SK-N-SH (cell line): ENCODE results near the gene EML3. TPM values are rescaled to one million over a fixed set of nuclear protein-coding genes. Genes with fewer than 3 reads are reported as not detected.

Experiments used
- CTCF ChIA-PET: fragments of 300-600, 350-600 bp; formaldehyde crosslinking; extraction: SDS; loops from one replicate; lab custom pipeline; 2021; lab: Yijun Ruan, JAX
- POLR2A ChIA-PET: fragments of 350-600 bp; sonication (Branson Sonifier 250); formaldehyde crosslinking; extraction: SDS; loops from one replicate; lab custom pipeline; 2020; ENCODE audit warnings: antibody characterized with exemption, inconsistent platforms; lab: Yijun Ruan, JAX
- DNase-seq: peaks from one replicate; pipeline ENCODE4 v3.0.0; 2012
- H2AFZ ChIP-seq: fragments of 200-600 bp; sonication (generic); 2 replicates; pipeline ENCODE4 v1.8.1; 2016; ENCODE audit warnings: antibody characterized with exemption, mild to moderate bottlenecking, low read depth
- H3F3A ChIP-seq: fragments of 200-600 bp; sonication (generic); replicated peaks from 2 replicates; pipeline ENCODE3; 2016; ENCODE audit warnings: antibody characterized with exemption, mild to moderate bottlenecking; ENCODE audit not compliant: insufficient read depth
- H3K27ac ChIP-seq, 2 experiments: fragments of 200-500 bp in 1 of 2; fragments of 200-600 bp in 1 of 2; sonication (Bioruptor generic) in 1 of 2; sonication (generic), shearing (Covaris generic) in 1 of 2; 2 replicates each; pipeline versions ENCODE4 v1.5.1 to v1.6.1; 2014 to 2016; ENCODE audit warnings: low read depth in 2 of 2, inconsistent platforms in 1 of 2, low read length in 1 of 2, mild to moderate bottlenecking in 1 of 2, mixed read lengths in 1 of 2
- H3K27me3 ChIP-seq: fragments of 200-600 bp; sonication (generic), shearing (Covaris generic); 2 replicates; pipeline ENCODE4 v1.6.1; 2016; ENCODE audit warnings: mixed run types; ENCODE audit not compliant: insufficient read depth
- H3K36me3 ChIP-seq, 2 experiments: fragments of 200-500 bp in 1 of 2; fragments of 200-600 bp in 1 of 2; sonication (Bioruptor generic) in 1 of 2; sonication (generic) in 1 of 2; replicated peaks in 1 of 2; 2 replicates each; pipeline versions ENCODE3 to v1.5.1; 2014 to 2016; ENCODE audit warnings: low read length in 1 of 2, mild to moderate bottlenecking in 1 of 2; ENCODE audit not compliant: insufficient read depth in 2 of 2, control insufficient read depth in 1 of 2
- H3K4me1 ChIP-seq, 2 experiments: fragments of 200-500 bp in 1 of 2; fragments of 200-600 bp in 1 of 2; sonication (Bioruptor generic) in 1 of 2; sonication (generic), shearing (Covaris generic) in 1 of 2; 2 replicates each; pipeline versions ENCODE4 v1.5.1 to v1.6.1; 2014 to 2016; ENCODE audit warnings: low read depth in 1 of 2, low read length in 1 of 2, mixed run types in 1 of 2; ENCODE audit not compliant: insufficient read depth in 2 of 2, control insufficient read depth in 1 of 2
- H3K4me2 ChIP-seq: fragments of 200-600 bp; sonication (generic), shearing (Covaris generic); 2 replicates; pipeline ENCODE4 v1.6.1; 2017; ENCODE audit warnings: mixed run types
- H3K4me3 ChIP-seq, 2 experiments: fragments of 200-500 bp in 1 of 2; fragments of 200-600 bp in 1 of 2; sonication (Bioruptor generic) in 1 of 2; sonication (generic), shearing (Covaris generic) in 1 of 2; 2 replicates each; pipeline versions ENCODE4 v1.5.1 to v1.8.1; 2014 to 2016; ENCODE audit warnings: low read depth in 2 of 2, inconsistent platforms in 1 of 2, low read length in 1 of 2, mild to moderate bottlenecking in 1 of 2, mixed read lengths in 1 of 2, moderate library complexity in 1 of 2
- H3K79me2 ChIP-seq: fragments of 200-600 bp; sonication (generic); 2 replicates; pipeline ENCODE4 v1.8.1; 2017; ENCODE audit warnings: mild to moderate bottlenecking; ENCODE audit not compliant: insufficient read depth
- H3K9ac ChIP-seq: fragments of 200-600 bp; sonication (generic); 2 replicates; pipeline ENCODE4 v1.6.1; 2017; ENCODE audit warnings: mixed run types
- H3K9me2 ChIP-seq: fragments of 200-600 bp; sonication (generic); 2 replicates; pipeline ENCODE4 v1.6.1; 2017; ENCODE audit warnings: mixed run types
- H3K9me3 ChIP-seq: fragments of 200-600 bp; sonication (generic); 2 replicates; pipeline ENCODE4 v1.6.1; 2017; ENCODE audit warnings: mixed run types, mild to moderate bottlenecking, moderate library complexity
- H4K20me1 ChIP-seq: fragments of 200-600 bp; sonication (generic); 2 replicates; pipeline ENCODE4 v1.6.1; 2017; ENCODE audit warnings: mild to moderate bottlenecking, mixed run types; ENCODE audit not compliant: insufficient read depth
- CHD2 ChIP-seq: fragments of 150-350 bp; IDR thresholded peaks from 2 replicates; pipeline ENCODE4 v1.6.1; 2018; ENCODE audit warnings: low read length; ENCODE audit not compliant: partially characterized antibody
- ELF1 ChIP-seq: IDR thresholded peaks from 2 replicates; pipeline ENCODE4 v1.4.0; 2012
- EP300 ChIP-seq, 2 experiments: IDR thresholded peaks; 2 replicates each; pipeline versions ENCODE4 v1.4.0 to v1.6.1; 2012; ENCODE audit warnings: borderline replicate concordance in 1 of 2, low read depth in 1 of 2, low read length in 1 of 2
- IRF3 ChIP-seq: fragments of 150-350 bp; IDR thresholded peaks from 2 replicates; pipeline ENCODE4 v1.6.1; 2016; ENCODE audit warnings: mild to moderate bottlenecking, low read depth, low read length
- MAX ChIP-seq: IDR thresholded peaks from 2 replicates; pipeline ENCODE4 v1.4.0; 2012; ENCODE audit warnings: low read depth
- MEF2A ChIP-seq: IDR thresholded peaks from 2 replicates; pipeline ENCODE4 v1.4.0; 2012; ENCODE audit warnings: low read depth, borderline replicate concordance
- NFIC ChIP-seq: IDR thresholded peaks from 2 replicates; pipeline ENCODE4 v1.4.0; 2012; ENCODE audit warnings: borderline replicate concordance
- NRF1 ChIP-seq: IDR thresholded peaks from 2 replicates; pipeline ENCODE4 v1.6.1; 2012; ENCODE audit warnings: low read depth, mild to moderate bottlenecking, low read length
- PBX3 ChIP-seq: IDR thresholded peaks from 2 replicates; pipeline ENCODE4; 2012
- POLR2AphosphoS5 ChIP-seq: IDR thresholded peaks from 2 replicates; pipeline ENCODE4 v1.6.1; 2012; ENCODE audit warnings: low read depth, low read length
- RAD21 ChIP-seq: IDR thresholded peaks from 2 replicates; pipeline ENCODE4 v1.6.1; 2012; ENCODE audit warnings: mild to moderate bottlenecking, low read length
- RFX5 ChIP-seq: IDR thresholded peaks from 2 replicates; pipeline ENCODE4 v1.6.1; 2012; ENCODE audit warnings: mild to moderate bottlenecking, improper control_type of control experiment, low read length
- RXRA ChIP-seq: IDR thresholded peaks from 2 replicates; pipeline ENCODE4 v1.4.0; 2012; ENCODE audit warnings: low read depth, mild to moderate bottlenecking, borderline replicate concordance
- SIN3A ChIP-seq: IDR thresholded peaks from 2 replicates; pipeline ENCODE4 v1.6.1; 2012; ENCODE audit warnings: low read depth, mild to moderate bottlenecking, low read length, moderate library complexity, borderline replicate concordance
- TAF1 ChIP-seq: IDR thresholded peaks from 2 replicates; pipeline ENCODE4 v1.6.1; 2012; ENCODE audit warnings: low read depth, mild to moderate bottlenecking, low read length, moderate library complexity, borderline replicate concordance
- TCF12 ChIP-seq: IDR thresholded peaks from 2 replicates; pipeline ENCODE4 v1.4.0; 2012
- USF2 ChIP-seq: fragments of 150-350 bp; IDR thresholded peaks from 2 replicates; pipeline ENCODE4 v1.6.1; 2017; ENCODE audit warnings: antibody characterized with exemption, low read length, low read depth, borderline replicate concordance
- YY1 ChIP-seq: IDR thresholded peaks from 2 replicates; pipeline ENCODE4 v1.4.0; 2012; ENCODE audit warnings: low read depth, mild to moderate bottlenecking
- whole genome bisulfite sequencing: methylation state at CpG from one replicate; pipeline ENCODE4 v1.1.6; 2017; ENCODE audit warnings: low lambda C conversion rate; 5-methylcytosine and 5-hydroxymethylcytosine counted together
- polyA plus RNA-seq, 3 experiments: library from polyadenylated mRNA; depleted of rRNA; stranded (reverse); fragments of >200 nt; gene quantifications; 2 replicates each; pipeline ENCODE4 v1.2.3, GENCODE V29; 2012

EML3 gene
- polyA plus RNA-seq, 1 of the 3 experiments (the other 2 are of a cell fraction), result 43.0 TPM

GRCh38 chr11:62627713-62628112 lies 15.1 kb upstream of the EML3 start (continued):
- no peak for TF ChIP-seq PBX3

GRCh38 chr11:62622476-62623089 lies 10.0 kb upstream of the EML3 start:
- peak overlapping the region; percentile 94; the same call in 1 of the 2 replicates for H3K4me2 ChIP-seq
- WGBS, result 98% methylated on average over 7 of the region's 7 CpGs
- TF ChIP-seq TAF1 (no peak), POLR2AphosphoS5 (no peak), YY1 (no peak), RXRA (no peak), EP300 (IDR thresholded peaks at IDR 0.05; ENCODE audit: borderline replicate concordance in 1 of 2, low read depth in 1 of 2, low read length in 1 of 2) (no peak), MEF2A (no peak), RFX5 (no peak), TCF12 (no peak), NFIC (no peak), SIN3A (no peak), USF2 (no peak), RAD21 (no peak), MAX (no peak), IRF3 (no peak), CHD2 (no peak), PBX3 (no peak), NRF1 (no peak), ELF1 (no peak)
- no peak for DNase-seq
- H3K9ac ChIP-seq, result no peak overlapping the region
- H3K9me2 ChIP-seq, result no peaks in the 10 kb centered on the region
- H3F3A ChIP-seq, result peaks cover 41% of the 10 kb centered on the region
- peaks cover 7 to 15% of the 10 kb centered on the region in 2 experiments; a peak in 3 of 4 replicates for H3K4me1 ChIP-seq
- no peaks in the 10 kb centered on the region for H3K27me3 ChIP-seq
- no peaks in the 10 kb centered on the region for H3K9me3 ChIP-seq
- H2AFZ ChIP-seq, result peak overlapping the region; percentile 34; the same call in 1 of the 2 replicates
- peak overlapping the region; percentile 78 to 83 for H3K27ac ChIP-seq
- peaks cover 30% of the 10 kb centered on the region for H3K79me2 ChIP-seq
- H4K20me1 ChIP-seq, result no peaks in the 10 kb centered on the region
- H3K36me3 ChIP-seq, result peaks cover 11 to 22% of the 10 kb centered on the region in 2 experiments
- H3K4me3 ChIP-seq, result peak overlapping the region; percentile 23 to 92; a peak in 2 of 4 replicates
- CTCF ChIA-PET, result interaction anchor here (0.9 to 2.5 kb wide), 6 partner anchors 9 to 228 kb away, joined by 3 to 16 read pairs (median 8); partner anchors contain the start of genes ROM1 and TMEM179B
- POLR2A ChIA-PET, result interaction anchor here (0.6 to 3.3 kb wide), 11 partner anchors 9 to 226 kb away, joined by 3 to 37 read pairs (median 7); partner anchors contain the start of genes BSCL2, C11orf98, CSKMT and EML3
